Activated naive CD8-positive, alpha-beta T cell treated with anti-CD3 and anti-CD28 coated beads for 36 hours (primary cell): ENCODE results near the gene NTM. TPM values are rescaled to one million over a fixed set of nuclear protein-coding genes. Genes with fewer than 3 reads are reported as not detected.

Experiments used
- DNase-seq: peaks from one replicate; pipeline ENCODE4 v3.0.0; 2021
- H3K27ac Mint-ChIP-seq: one replicate; pipeline ENCODE4 v1.8.0; 2022; ENCODE audit warnings: mild to moderate bottlenecking, moderate library complexity, mixed read lengths
- H3K27me3 Mint-ChIP-seq: one replicate; pipeline ENCODE4 v1.8.0; 2022; ENCODE audit warnings: mild to moderate bottlenecking, mixed read lengths
- H3K36me3 Mint-ChIP-seq: one replicate; pipeline ENCODE4 v1.8.0; 2021; ENCODE audit warnings: mild to moderate bottlenecking, mixed read lengths
- H3K4me1 Mint-ChIP-seq: one replicate; pipeline ENCODE4 v1.8.0; 2021; ENCODE audit warnings: mixed read lengths
- H3K4me3 Mint-ChIP-seq: one replicate; pipeline ENCODE4 v1.8.0; 2022; ENCODE audit warnings: mild to moderate bottlenecking, moderate library complexity, mixed read lengths
- H3K9me3 Mint-ChIP-seq: one replicate; pipeline ENCODE4 v1.8.0; 2022; ENCODE audit warnings: mixed read lengths
- total RNA-seq, 2 experiments: library from RNA; stranded (reverse); gene quantifications; one replicate each; pipeline ENCODE4 v1.2.3, GENCODE V29; 2021

NTM gene
- total RNA-seq, 2 experiments from 2014 or later: not detected

DNA sequence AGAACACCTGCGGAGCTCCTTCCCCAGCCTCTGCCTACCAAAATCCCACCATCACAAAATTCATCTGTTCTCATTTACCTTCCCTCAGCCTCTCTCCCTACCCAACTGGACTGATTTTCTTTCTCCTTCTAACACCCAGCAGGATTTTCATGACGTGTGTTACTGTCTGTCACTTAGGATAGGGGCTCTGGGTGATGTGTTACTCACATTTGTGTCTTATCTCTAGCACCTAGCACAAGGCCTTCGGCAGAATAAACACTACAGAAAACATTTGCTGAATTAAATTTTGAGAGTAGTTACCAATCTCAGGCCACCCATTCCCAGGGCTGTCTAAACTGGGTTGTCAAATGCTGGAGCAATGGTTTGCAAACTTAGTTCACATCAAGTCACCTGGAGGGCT is 88.0 kb downstream of the NTM start:
- Mint-ChIP-seq H3K27ac (no peak overlapping the region), H3K27me3 (peaks cover under 1% of the 10 kb centered on the region)

DNA sequence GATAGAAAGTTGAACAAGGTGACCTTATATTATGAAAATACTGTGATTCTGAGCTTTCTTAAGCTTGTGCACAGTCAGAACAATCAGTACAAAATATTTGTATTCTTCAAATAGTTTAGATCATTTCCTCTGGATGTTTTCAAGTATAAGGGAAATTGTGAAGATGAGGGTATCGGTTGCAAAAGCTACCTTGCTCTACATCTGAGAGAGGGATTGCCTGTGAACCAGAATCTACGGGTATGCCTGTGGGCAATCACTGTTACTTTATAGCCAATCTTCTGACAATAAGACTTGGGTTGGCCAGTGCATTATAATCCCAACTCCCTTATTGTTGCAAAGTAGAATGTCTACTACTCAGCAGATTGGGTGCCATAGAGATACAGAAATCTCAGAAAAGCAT is 90.5 kb downstream of the NTM start:
- Mint-ChIP-seq H3K36me3 (no peaks in the 10 kb centered on the region), H3K27ac (no peak overlapping the region), H3K4me1 (no peaks in the 10 kb centered on the region), H3K27me3 (peaks cover 16% of the 10 kb centered on the region), H3K4me3 (no peak overlapping the region), H3K9me3 (peaks cover 1% of the 10 kb centered on the region)
- DNase-seq: no peak

More for the DNA sequence above, 88.0 kb downstream of the NTM start:
- H3K36me3 Mint-ChIP-seq: no peaks in the 10 kb centered on the region
- no peak for DNase-seq
- peaks cover 1% of the 10 kb centered on the region for H3K9me3 Mint-ChIP-seq
- H3K4me1 Mint-ChIP-seq: no peaks in the 10 kb centered on the region
- no peak overlapping the region for H3K4me3 Mint-ChIP-seq

DNA sequence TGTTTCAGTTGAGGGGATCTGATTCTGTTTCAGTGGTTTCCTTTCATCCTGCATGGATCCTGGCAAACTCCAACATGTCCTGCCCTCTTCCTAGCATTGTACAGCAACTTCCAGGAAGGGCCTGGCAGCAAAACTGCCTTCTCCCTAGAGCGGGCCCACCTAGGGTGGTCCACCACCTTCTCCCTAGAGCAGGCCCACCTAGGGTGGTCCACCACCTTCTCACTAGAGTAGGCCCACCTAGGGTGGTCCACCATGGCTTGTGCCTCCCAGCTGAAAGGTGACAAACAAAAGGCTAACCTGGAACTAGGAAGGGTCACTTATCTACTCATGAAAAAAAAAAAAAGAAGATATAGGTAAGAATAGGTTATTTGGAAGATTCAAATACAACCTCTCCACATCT is 92.2 kb downstream of the NTM start:
- Mint-ChIP-seq H3K27ac (no peak overlapping the region), H3K4me3 (no peak overlapping the region), H3K9me3 (no peaks in the 10 kb centered on the region), H3K4me1 (no peaks in the 10 kb centered on the region), H3K27me3 (peaks cover 16% of the 10 kb centered on the region), H3K36me3 (no peaks in the 10 kb centered on the region)
- no peak for DNase-seq

DNA sequence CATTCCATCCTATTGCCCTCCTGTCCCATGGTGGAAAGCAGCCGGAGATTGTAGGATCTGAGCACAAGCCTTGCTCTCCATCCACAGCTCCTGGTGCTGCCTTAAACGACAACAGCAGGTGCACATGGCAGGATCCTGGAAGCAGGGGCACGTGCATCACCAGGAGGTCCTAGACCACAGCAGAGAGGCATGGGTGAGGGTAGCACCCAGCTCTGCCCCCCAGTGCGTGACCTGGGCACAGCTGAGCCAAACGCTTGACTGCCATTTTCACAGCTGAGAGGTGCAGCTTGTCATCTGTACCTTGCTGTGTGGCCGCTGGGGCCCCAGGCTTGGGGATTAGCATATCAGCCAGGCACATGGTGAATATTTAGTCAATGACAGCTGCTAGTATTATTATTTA is 92.7 kb downstream of the NTM start:
- Mint-ChIP-seq H3K4me1 (no peaks in the 10 kb centered on the region), H3K27me3 (peaks cover 16% of the 10 kb centered on the region), H3K4me3 (no peak overlapping the region), H3K36me3 (no peaks in the 10 kb centered on the region), H3K9me3 (no peaks in the 10 kb centered on the region), H3K27ac (no peak overlapping the region)
- DNase-seq: no peak

GRCh38 chr11:131463649-131464425 is 93.4 kb downstream of the NTM start:
- Mint-ChIP-seq H3K9me3 (no peaks in the 10 kb centered on the region), H3K27ac (no peak overlapping the region), H3K27me3 (peaks cover 16% of the 10 kb centered on the region), H3K4me1 (no peaks in the 10 kb centered on the region), H3K36me3 (no peaks in the 10 kb centered on the region), H3K4me3 (no peak overlapping the region)
- no peak for DNase-seq

DNA sequence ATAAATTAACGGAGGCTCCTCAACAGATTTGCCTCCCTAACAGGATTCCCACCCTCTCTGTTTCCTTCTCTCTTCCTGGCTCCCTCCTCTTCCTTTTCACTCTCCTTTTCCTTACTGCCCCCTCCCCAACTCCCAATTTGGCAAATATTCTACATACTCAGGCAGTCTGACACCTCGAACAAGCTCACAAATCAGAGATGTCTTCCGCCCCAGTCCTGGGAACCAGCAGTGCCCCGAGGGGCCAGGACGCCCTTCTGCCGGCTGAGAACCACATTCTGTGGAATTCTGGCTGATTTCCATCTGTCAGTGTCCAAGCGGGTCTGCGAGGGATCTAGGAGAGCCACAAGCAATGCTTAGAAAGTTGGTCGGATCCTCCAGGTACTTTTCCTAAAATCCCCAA is 94.0 kb downstream of the NTM start:
- Mint-ChIP-seq H3K4me3 (no peak overlapping the region), H3K27ac (no peak overlapping the region), H3K36me3 (no peaks in the 10 kb centered on the region), H3K4me1 (no peaks in the 10 kb centered on the region), H3K9me3 (no peaks in the 10 kb centered on the region), H3K27me3 (peaks cover 16% of the 10 kb centered on the region)
- no peak for DNase-seq

DNA sequence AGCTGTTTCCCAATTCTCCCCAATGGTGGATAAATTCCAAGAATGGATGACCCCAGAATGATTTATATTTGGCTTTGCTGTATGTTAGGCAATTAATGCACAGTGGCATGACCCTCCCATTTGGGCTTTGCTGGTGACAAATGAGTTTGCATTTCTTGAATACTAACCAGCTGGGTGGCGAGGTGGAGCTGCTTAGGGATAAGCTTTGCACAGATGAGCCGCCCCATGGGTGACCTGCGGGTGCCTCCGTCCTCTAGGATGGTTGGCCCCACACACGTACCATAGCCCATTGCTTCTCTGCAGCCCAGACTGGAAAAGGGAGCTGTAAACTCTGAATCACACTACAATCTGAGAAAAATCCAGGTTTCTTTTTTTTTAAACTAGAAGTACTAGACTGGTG is 94.6 kb downstream of the NTM start:
- no peaks in the 10 kb centered on the region for H3K4me1 Mint-ChIP-seq
- H3K4me3 Mint-ChIP-seq: no peak overlapping the region
- no peaks in the 10 kb centered on the region for H3K9me3 Mint-ChIP-seq
- no peaks in the 10 kb centered on the region for H3K36me3 Mint-ChIP-seq
- no peak for DNase-seq
- H3K27ac Mint-ChIP-seq: no peak overlapping the region
- peaks cover 16% of the 10 kb centered on the region for H3K27me3 Mint-ChIP-seq

DNA sequence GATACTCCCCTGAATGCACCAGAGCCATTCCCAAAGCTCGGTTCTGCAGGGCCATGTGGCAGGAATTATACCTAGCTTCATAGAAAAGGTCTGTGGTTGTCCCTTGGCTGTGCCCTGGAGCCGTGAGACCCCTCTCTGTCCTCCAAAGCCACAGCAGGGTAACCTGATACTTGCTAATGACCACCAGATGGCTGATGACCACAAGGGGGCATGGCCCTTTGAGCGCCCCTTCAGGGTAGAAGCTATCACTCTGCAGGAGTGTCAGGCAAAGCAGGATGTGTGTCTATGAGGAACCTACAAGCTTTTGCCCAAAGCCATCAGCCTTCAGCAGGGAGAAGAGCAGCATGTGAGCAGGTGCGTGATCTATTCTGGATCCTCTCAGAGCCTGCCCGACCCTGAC is 95.3 kb downstream of the NTM start:
- no peak for DNase-seq
- Mint-ChIP-seq H3K4me3 (no peak overlapping the region), H3K36me3 (no peaks in the 10 kb centered on the region), H3K4me1 (no peaks in the 10 kb centered on the region), H3K9me3 (no peaks in the 10 kb centered on the region), H3K27ac (no peak overlapping the region), H3K27me3 (peaks cover 16% of the 10 kb centered on the region)

DNA sequence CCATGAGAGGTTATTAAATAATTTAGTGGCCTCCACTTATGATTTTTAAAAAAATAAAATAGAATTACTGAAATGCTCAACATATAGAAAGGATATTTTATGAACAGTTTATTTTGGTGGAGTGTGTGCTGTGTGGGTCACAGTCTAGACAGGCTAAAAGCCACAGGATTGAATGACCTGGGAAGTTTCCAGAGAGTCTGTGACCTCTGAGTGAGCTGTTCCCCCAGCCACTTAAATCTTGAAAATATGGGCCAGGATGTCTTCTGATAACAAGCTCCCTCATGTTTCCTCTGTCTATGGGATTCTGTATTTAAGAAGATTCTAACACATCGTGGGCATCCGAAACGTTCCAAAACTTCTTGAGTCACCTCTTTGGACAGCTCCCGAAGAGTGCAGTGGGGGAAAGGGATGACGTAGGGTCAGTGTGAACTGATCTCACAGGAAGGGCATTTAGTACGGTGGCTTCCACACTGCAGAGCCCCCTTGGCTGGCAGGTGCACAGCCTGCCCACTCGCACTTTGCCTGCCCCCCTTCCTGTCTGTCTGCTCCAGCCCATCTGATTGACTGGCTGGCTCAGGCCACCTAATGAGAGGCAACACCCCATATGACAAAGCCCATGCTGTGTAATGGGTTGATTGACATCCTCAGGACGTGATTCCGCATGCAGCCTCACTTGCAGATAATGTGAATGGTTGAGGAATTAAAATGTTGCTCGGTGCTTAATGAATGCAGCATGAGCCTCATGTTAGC is 97.4 kb downstream of the NTM start:
- Mint-ChIP-seq H3K27ac (no peak overlapping the region), H3K9me3 (no peaks in the 10 kb centered on the region), H3K27me3 (peaks cover 16% of the 10 kb centered on the region), H3K4me1 (no peaks in the 10 kb centered on the region), H3K36me3 (no peaks in the 10 kb centered on the region), H3K4me3 (no peak overlapping the region)
- no peak for DNase-seq

- Mint-ChIP-seq H3K36me3 (no peaks in the 10 kb centered on the region), H3K4me1 (no peaks in the 10 kb centered on the region), H3K4me3 (no peak overlapping the region), H3K27ac (no peak overlapping the region), H3K27me3 (peaks cover 14% of the 10 kb centered on the region), H3K9me3 (no peaks in the 10 kb centered on the region)
- no peak for DNase-seq
Measured at GRCh38 chr11:131468565-131468964, 98.2 kb downstream of the NTM start.

GRCh38 chr11:131470216-131470925 is 100.0 kb downstream of the NTM start:
- Mint-ChIP-seq H3K27me3 (no peaks in the 10 kb centered on the region), H3K4me3 (no peak overlapping the region), H3K4me1 (no peaks in the 10 kb centered on the region), H3K9me3 (no peaks in the 10 kb centered on the region), H3K36me3 (no peaks in the 10 kb centered on the region), H3K27ac (no peak overlapping the region)
- no peak for DNase-seq

- no peaks in the 10 kb centered on the region for H3K4me1 Mint-ChIP-seq
- H3K27ac Mint-ChIP-seq: no peak overlapping the region
- H3K4me3 Mint-ChIP-seq: no peak overlapping the region
- no peaks in the 10 kb centered on the region for H3K36me3 Mint-ChIP-seq
- H3K27me3 Mint-ChIP-seq: peaks cover 3% of the 10 kb centered on the region
- DNase-seq: no peak
- H3K9me3 Mint-ChIP-seq: no peaks in the 10 kb centered on the region
Measured at GRCh38 chr11:131471976-131472375, 101.6 kb downstream of the NTM start.

DNA sequence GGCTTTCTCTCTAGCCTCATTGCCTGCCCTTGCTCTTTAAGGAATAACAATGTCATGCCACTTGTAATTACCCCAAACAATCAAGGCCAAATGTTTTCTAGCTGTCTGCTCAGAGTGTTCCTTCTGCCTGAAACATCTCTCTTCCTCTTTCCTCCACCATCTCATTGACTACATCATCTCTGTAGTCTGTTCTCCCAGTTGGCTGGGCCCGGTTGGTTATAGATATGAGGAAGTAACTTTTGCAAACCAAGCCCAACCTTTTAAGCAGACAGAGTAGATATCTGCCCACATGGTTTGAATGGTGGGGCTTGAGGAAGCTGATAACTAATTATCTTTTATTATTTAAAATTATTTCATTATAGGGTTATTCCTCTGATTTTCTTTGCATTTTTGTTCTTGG is 104.5 kb downstream of the NTM start:
- no peak overlapping the region for H3K4me3 Mint-ChIP-seq
- DNase-seq: no peak
- H3K36me3 Mint-ChIP-seq: no peaks in the 10 kb centered on the region
- no peak overlapping the region for H3K27ac Mint-ChIP-seq
- peaks cover 4% of the 10 kb centered on the region for H3K27me3 Mint-ChIP-seq
- no peaks in the 10 kb centered on the region for H3K4me1 Mint-ChIP-seq
- no peaks in the 10 kb centered on the region for H3K9me3 Mint-ChIP-seq

- Mint-ChIP-seq H3K27ac (no peak overlapping the region), H3K4me1 (no peaks in the 10 kb centered on the region)
Measured at GRCh38 chr11:131476266-131476665, 105.9 kb downstream of the NTM start.

GRCh38 chr11:131478341-131478740 is 107.9 kb downstream of the NTM start:
- DNase-seq: no peak
- Mint-ChIP-seq H3K4me3 (no peak overlapping the region), H3K9me3 (no peaks in the 10 kb centered on the region), H3K27ac (no peak overlapping the region), H3K4me1 (no peaks in the 10 kb centered on the region), H3K27me3 (peaks cover 4% of the 10 kb centered on the region), H3K36me3 (no peaks in the 10 kb centered on the region)

More at GRCh38 chr11:131476266-131476665, 105.9 kb downstream of the NTM start:
- Mint-ChIP-seq H3K27me3 (peaks cover 4% of the 10 kb centered on the region), H3K4me3 (no peak overlapping the region), H3K9me3 (no peaks in the 10 kb centered on the region), H3K36me3 (no peaks in the 10 kb centered on the region)
- no peak for DNase-seq
